Activated T-cell treated with anti-CD3 and anti-CD28 coated beads for 48 hours (primary cell): ENCODE data around the gene TBXA2R.

ENCODE experiments used
- DNase-seq: peaks from one replicate; pipeline ENCODE4 v3.0.0-alpha.2; 2020; ENCODE audit warnings: low read depth

Gene TBXA2R

DNA sequence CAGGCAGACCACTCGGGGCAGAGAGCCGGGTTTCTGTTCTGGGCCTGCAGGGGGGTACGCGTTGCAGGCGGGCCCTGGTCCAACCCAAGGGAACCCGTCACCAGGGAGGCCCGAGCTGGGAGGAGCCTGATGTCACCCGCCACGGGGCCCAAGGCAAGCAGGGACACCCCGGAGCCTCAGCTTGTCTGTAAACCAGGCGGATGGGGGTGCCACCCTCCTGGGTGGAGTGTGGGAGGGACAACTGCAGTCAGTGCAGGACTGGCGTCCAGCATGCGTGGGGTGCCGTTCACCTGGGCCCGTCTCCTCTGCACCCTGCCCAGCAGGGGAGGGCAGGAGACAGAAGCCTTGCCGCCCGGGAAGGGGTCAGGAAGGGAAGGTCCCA is 12.9 kb upstream of the TBXA2R start:
- no peak for DNase-seq

- DNase-seq = no peak
Observed at GRCh38 chr19:3618811-3619630, 12.3 kb upstream of the TBXA2R start.

DNA sequence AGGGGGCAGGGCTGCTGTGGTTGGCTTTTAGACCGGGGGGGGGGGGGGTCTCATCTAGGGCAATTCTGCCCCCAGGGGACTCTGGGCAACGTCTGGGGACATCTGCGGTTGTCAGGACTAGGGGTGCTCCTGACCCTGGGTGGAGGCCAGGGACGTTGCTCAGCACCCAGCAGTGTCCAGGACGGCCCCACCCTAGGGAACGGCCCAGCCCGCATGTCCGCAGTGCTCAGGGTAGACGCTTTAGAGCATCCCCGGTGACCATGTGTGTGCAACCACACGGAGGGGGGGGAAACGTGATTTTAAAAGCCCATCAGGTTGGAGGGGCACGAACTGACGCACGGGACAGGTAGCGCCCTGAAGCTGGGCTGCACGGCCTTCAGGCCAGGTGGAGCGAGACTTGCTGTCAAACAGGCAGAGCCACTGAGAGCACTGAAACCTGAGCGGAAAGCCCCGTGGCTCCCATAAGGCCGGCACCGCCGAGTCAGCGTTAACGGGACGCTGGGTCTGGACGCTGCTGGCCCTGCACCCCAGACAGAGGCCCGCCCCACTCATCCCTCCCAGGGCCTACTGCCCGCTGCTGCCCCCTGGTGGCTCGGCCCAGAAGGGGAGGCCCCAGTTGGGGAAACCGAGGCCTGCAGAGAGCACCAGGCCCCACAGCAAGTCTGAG is 11.6 kb upstream of the TBXA2R start:
- peak; percentile 45 for DNase-seq

DNA sequence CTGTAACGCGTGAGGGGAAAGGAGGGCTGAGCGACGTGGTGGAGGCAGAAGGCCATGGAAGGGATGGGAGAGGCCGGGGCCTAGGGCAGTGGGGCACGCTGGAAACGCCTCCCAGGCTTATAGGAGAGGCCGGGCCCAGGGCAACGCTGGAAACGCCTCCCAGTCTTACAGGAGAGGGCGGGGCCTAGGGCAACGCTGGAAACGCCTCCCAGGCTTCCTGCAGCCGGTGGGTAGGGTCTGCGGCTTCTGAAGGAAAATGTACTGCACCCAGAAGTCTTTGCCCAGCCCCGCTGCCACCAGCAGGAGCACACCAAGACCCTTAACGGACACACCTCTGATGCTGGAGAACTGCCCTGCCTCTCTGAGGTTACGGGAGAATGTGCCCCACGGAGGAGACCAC is 10.8 kb upstream of the TBXA2R start:
- no peak for DNase-seq

DNA sequence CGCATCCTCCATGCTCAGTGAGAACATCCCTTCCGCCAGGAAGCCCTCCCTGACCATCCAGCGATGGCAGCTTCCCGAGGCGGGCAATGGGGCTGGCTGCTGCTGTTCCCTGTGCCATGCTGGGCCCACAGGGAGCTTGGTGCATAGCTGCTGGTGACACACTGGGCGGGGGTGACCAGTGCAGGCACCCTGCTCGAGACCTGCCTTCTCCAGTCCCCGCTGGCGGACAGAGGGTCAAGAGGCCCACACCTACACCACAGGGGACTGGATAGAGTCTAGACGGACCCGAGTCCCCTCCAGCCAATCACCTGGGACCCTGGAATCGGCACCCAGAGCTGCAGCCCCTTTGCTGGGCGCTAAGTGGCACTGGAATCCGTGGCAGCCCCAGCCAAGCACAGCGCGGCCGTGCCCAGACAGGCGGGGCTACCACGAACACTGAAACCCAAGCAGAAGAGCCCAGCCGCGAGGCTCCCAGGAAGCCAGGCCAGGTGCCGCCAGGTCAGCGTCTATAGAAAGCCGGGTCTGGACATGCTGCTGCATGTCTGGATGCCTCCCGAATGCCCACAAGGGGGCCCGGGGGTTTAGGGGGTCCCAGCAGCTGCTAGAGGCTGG is 9.0 kb upstream of the TBXA2R start:
- no peak for DNase-seq

DNA sequence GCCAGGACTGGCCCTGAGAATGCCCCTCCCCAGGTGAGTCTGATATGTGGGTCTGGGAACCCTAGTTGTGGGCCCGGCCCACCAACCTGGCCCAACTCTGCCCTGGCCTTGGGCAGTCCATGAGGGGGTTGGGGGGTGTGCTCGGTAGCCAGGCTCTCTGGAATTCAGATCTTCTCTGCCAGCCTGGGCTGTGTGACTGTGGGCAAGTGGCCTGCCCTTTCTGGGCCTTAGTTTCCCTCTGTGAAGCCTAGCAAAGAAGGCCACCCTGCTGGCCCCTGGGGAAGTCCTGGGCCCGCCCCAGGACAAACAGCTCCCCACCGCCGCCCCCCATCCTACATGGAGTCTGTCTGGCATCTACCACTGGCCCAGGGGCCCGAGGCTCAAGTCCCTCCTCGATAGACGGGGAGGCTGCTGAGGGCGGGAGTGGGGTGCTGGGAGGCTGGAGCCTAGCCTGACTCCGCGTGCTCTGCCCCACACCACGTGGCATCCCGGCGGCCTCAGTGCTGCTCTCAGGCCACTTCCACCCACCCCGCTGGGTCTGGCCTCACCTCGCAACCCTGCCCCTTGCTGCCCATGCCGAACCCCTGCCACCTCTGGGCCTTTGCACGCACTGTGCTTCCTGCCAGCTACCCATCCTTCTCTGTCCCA is 8.3 kb upstream of the TBXA2R start:
- no peak for DNase-seq

DNA sequence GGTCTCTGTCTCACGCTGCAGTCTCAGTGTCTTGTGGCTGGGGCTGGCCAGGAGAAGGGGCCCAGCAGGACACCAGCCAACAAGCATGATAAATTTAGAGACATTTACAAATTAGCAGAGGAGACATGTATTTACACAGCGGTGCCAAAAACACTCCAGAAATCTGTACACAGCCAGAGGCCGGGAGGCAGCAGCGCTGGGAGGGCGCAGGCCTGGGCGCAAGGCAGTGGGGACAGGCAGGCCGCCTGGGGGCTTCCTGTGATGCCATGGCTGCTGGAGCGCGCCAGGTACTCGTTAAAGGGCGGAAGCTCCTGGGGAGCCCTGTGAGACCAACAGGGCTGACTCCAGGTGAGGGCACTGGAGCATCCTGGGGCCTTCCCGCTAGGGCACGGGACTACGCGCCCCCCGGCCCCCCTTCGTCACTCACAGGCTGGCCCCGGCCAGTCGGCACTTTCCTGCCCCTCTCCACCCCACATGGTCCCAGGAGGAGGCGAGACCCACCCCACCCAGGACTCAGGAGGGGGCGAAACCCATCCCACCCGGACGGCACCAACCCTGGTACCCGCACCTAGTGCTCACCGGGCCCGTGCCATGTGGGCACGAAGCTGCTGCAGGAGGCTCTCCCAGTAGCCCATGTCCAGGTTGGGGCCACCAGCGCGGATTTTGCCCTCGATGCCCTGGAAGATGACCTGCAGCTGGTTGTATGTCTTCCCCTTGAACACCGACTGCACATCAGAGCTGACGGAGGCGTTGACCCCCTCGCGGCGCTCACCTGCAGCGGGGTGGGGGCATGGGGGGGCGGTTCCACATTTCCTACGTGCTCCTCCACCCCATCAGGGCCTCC is 7.4 kb upstream of the TBXA2R start:
- no peak for DNase-seq

GRCh38 chr19:3612901-3613741 is 6.4 kb upstream of the TBXA2R start:
- DNase-seq = no peak

DNA sequence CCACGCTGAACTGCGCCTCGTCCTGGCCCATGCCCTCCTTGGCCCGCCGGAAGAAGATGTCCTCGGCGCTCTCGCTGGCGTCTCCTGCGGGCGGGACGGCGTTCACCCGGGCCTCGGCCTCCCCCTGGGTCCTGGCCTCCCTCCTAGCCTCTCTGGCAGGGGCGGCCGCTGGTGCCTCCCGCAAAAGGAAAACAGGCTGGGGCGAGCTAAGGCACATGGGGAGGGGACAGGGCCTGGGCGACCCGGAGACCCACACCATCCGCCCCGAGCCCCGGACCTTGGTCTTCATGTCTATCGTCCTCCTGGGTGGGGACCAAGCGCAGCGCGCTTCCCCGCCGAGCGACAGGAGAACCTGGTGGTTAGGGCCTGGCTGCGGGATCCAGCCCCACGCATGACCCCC is 5.7 kb upstream of the TBXA2R start:
- no peak for DNase-seq

- no peak for DNase-seq
Observed at GRCh38 chr19:3611841-3612240, 5.2 kb upstream of the TBXA2R start.

- DNase-seq = no peak
Observed at GRCh38 chr19:3610745-3611717, 4.4 kb upstream of the TBXA2R start.

GRCh38 chr19:3609779-3610719 is 3.4 kb upstream of the TBXA2R start:
- no peak for DNase-seq

DNA sequence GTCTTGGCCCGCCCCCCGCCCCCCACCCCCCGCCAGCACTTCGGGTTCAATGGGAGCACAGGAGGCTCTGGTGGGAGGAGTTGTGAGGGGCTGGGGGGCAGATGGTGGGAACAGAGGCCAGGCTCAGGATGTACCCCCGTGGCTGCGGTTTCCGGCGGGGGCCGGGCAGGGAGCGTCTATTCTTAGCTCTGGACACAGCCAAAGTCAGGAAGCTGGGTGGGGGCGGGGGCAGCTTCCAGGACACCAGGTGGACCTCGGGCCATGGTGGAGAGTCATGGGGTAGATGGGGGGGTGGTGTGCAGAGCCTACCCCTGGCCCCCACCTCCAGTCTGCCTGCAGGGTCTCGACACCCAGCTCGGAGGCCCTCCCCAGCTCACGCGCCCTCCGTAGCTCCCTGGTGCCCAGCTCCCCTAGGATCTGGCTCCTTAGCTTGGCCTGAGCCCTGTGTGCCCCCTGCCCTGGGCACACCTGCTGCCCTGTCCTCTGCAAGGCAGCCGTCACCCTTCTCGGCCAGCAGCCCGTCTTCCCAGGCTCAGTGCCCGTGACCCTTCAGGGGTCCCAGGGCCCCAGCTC is 2.2 kb upstream of the TBXA2R start:
- DNase-seq = no peak

GRCh38 chr19:3608079-3608641 is 1.5 kb upstream of the TBXA2R start:
- no peak for DNase-seq

DNA sequence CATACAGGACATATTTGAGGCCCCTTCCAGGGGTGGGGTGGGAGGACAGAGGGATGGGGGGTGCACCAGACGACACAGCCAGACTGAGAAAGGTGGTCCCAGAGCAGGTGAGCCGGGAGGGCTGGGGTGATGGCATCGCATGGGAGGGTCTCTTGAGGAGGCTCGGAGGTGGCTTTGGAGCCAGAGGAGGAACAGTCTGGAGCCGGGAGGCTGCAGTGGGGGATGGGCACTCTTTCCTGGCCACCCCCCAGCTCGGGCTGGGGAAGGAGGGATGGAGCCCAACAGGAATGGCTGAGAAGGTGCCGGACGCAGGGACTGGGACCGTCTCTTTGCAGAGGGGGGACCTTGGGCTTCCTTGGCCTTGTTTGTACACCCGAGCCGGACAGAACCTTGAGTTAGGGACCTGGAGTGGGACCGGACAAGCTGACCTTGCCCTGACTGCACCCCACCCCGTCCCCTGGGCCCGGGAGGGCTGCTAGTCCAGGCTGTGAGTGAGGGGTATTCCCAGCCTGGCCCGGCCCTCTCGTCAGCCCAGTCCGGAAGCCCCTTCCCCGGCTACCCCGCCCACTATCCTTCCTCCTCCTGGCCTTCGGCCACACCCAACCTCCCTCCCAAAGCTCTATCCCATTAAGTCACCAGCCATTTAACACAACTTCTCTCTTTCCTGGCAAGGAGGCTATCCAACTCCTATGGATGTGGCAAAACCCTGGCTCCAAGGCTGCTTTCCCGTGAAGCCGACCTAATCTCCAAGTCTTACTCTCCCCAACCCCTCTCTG is 816 bp upstream of the TBXA2R start:
- DNase-seq = no peak

- peak; percentile 15 for DNase-seq
Observed at GRCh38 chr19:3606174-3606689, 443 bp downstream of the TBXA2R start.

- DNase-seq = no peak
Observed at GRCh38 chr19:3605770-3606169, 905 bp downstream of the TBXA2R start.
